GM12878 (cell line): Measurements from ENCODE around the gene ERC1. TPM values are rescaled to one million over a fixed set of nuclear protein-coding genes. Genes with fewer than 3 reads are reported as not detected.

Source experiments
- BHLHE40 ChIP-seq, 2 experiments: fragments of 450-650 bp in 1 of 2; IDR thresholded peaks; 2 replicates each; pipeline ENCODE4 v1.6.1; 2011 to 2017; ENCODE audit warnings: low read depth in 2 of 2, borderline replicate concordance in 1 of 2, improper control_type of control experiment in 1 of 2, low read length in 1 of 2, mild to moderate bottlenecking in 1 of 2
- CREB1 ChIP-seq: IDR thresholded peaks from 2 replicates; pipeline ENCODE4 v1.6.1; 2012; ENCODE audit warnings: low read depth, mild to moderate bottlenecking, inconsistent platforms
- EP300 ChIP-seq, 2 experiments: fragments of 150-350 bp in 1 of 2; IDR thresholded peaks; 2 replicates each; pipeline ENCODE4 v1.6.1; 2011 to 2012; ENCODE audit warnings: low read depth in 2 of 2, low read length in 2 of 2, borderline replicate concordance in 1 of 2, improper control_type of control experiment in 1 of 2, inconsistent platforms in 1 of 2; ENCODE audit not compliant: control insufficient read depth in 1 of 2
- EZH2 ChIP-seq: IDR thresholded peaks from 2 replicates; pipeline ENCODE4 v1.6.1; 2012; ENCODE audit warnings: low read depth, mild to moderate bottlenecking, control low read depth, inconsistent platforms, low read length, borderline replicate concordance; ENCODE audit not compliant: control insufficient read depth
- FOS ChIP-seq: IDR thresholded peaks from 3 replicates; pipeline ENCODE4 v1.6.1; 2011; ENCODE audit warnings: borderline replicate concordance; ENCODE audit not compliant: insufficient read length; ENCODE audit errors: extremely low read depth
- GABPA ChIP-seq: IDR thresholded peaks from 2 replicates; pipeline ENCODE4 v1.6.1; 2014; ENCODE audit warnings: antibody characterized with exemption, low read depth, mild to moderate bottlenecking, inconsistent platforms
- IKZF1 ChIP-seq: fragments of 450-650 bp; conservative IDR thresholded peaks from 2 replicates; pipeline ENCODE4 v1.6.1; 2017; ENCODE audit warnings: antibody characterized with exemption, mild to moderate bottlenecking
- KDM1A ChIP-seq: fragments of 200-600 bp; sonication (generic); IDR thresholded peaks from 2 replicates; pipeline ENCODE4 v1.6.1; 2016; ENCODE audit warnings: borderline replicate concordance
- MEF2A ChIP-seq: IDR thresholded peaks from 2 replicates; pipeline ENCODE4 v1.6.1; 2011; ENCODE audit warnings: low read depth, mild to moderate bottlenecking, low read length, moderate library complexity; ENCODE audit not compliant: insufficient read depth
- PAX8 ChIP-seq: fragments of 450-650 bp; IDR thresholded peaks from 2 replicates; pipeline ENCODE4 v1.6.1; 2017; ENCODE audit warnings: mild to moderate bottlenecking, moderate library complexity
- POU2F2 ChIP-seq: IDR thresholded peaks from 3 replicates; pipeline ENCODE4 v1.6.1; 2011; ENCODE audit warnings: low read depth, mild to moderate bottlenecking, low read length, borderline replicate concordance
- RBBP5 ChIP-seq: fragments of 200-600 bp; sonication (generic); conservative IDR thresholded peaks from 2 replicates; pipeline ENCODE4 v1.6.1; 2016
- RCOR1 ChIP-seq: conservative IDR thresholded peaks from 2 replicates; pipeline ENCODE4 v1.6.1; 2012; ENCODE audit warnings: low read depth, low read length, improper control_type of control experiment
- REST ChIP-seq: IDR thresholded peaks from 2 replicates; pipeline ENCODE4 v1.6.1; 2012; ENCODE audit warnings: mild to moderate bottlenecking, low read depth, low read length
- RUNX3 ChIP-seq: IDR thresholded peaks from 2 replicates; pipeline ENCODE4 v1.6.1; 2012; ENCODE audit warnings: low read length, inconsistent platforms
- SUPT20H ChIP-seq: IDR thresholded peaks from 2 replicates; pipeline ENCODE4 v1.6.1; 2011; ENCODE audit warnings: low read depth, mild to moderate bottlenecking, low read length, moderate library complexity, borderline replicate concordance; ENCODE audit not compliant: control insufficient read depth
- TCF3 ChIP-seq: IDR thresholded peaks from 2 replicates; pipeline ENCODE4 v1.6.1; 2012; ENCODE audit warnings: low read depth, mild to moderate bottlenecking, low read length, borderline replicate concordance; ENCODE audit not compliant: insufficient read depth
- ZNF207 ChIP-seq: fragments of 450-650 bp; IDR thresholded peaks from 2 replicates; pipeline ENCODE4 v1.6.1; 2014; ENCODE audit warnings: antibody characterized with exemption, mild to moderate bottlenecking, borderline replicate concordance
- ZNF217 ChIP-seq: fragments of 450-650 bp; IDR thresholded peaks from 2 replicates; pipeline ENCODE4 v1.6.1; 2017; ENCODE audit warnings: antibody characterized with exemption, mild to moderate bottlenecking
- polyA plus RNA-seq, 11 experiments: library from polyadenylated mRNA; depleted of rRNA in 4 of 11; unstranded in 6 of 11; stranded (reverse) in 5 of 11; fragments of >200 nt; fragmentation: Nextera tagmentation in 4 of 11; fragmentation: Illumina TruSeq in 1 of 11; extraction: Ambion mirVana in 4 of 11; extraction: Trizol in 1 of 11; gene quantifications; 1 replicate in 1 of 11; 2 replicates in 10 of 11; pipeline versions ENCODE4 v1.2.1 to v1.2.3, GENCODE V29; 2011 to 2016; ENCODE audit warnings: inconsistent platforms in 2 of 11, missing spikeins in 2 of 11, low read depth in 1 of 11
- total RNA-seq, 4 experiments: library from RNA; depleted of rRNA in 3 of 4; stranded (reverse); fragments of >200 nt in 3 of 4; fragmentation: Illumina TruSeq in 1 of 4; extraction: Trizol in 1 of 4; gene quantifications; 2 replicates each; pipeline versions ENCODE4 v1.2.1 to v1.2.3, GENCODE V29; 2013 to 2021
- TF ChIP-seq, protein P1 (sequence below): fragments of 450-650 bp; IDR thresholded peaks from 2 replicates; pipeline ENCODE4 v1.6.1; 2018; ENCODE audit warnings: borderline replicate concordance, mild to moderate bottlenecking; ENCODE audit not compliant: partially characterized antibody
- TF ChIP-seq, protein P2 (sequence below), 3 experiments: IDR thresholded peaks in 2 of 3; conservative IDR thresholded peaks in 1 of 3; 2 replicates each; pipeline ENCODE4 v1.5.1; 2011; ENCODE audit warnings: low read depth in 3 of 3, low read length in 3 of 3, mild to moderate bottlenecking in 3 of 3, control low read depth in 2 of 3, moderate library complexity in 2 of 3, inconsistent platforms in 1 of 3, mixed read lengths in 1 of 3; ENCODE audit not compliant: control insufficient read depth in 2 of 3, insufficient read depth in 1 of 3; ENCODE audit errors: extremely low read depth in 1 of 3

The ERC1 gene
- total and polyA plus RNA-seq, 10 of the 15 experiments (the other 5 are each of a cell fraction or from before 2014, with no cell fraction given), result 0.75 to 8.0 (median 5.0) TPM

- TF ChIP-seq PAX8, result no peak
- TF ChIP-seq SUPT20H, result no peak
- no peak for TF ChIP-seq RCOR1
- TF ChIP-seq ZNF217, result peak; percentile 84; the same call in 1 of the 2 replicates
- no peak for TF ChIP-seq REST
- TF ChIP-seq MEF2A, result no peak
- TF ChIP-seq ZNF207, result no peak
- peak; percentile 47 for TF ChIP-seq IKZF1
- TF ChIP-seq CREB1, result no peak
- no peak for TF ChIP-seq RBBP5
- TF ChIP-seq KDM1A, result no peak
- peak; percentile 57 for TF ChIP-seq RUNX3
- no peak for TF ChIP-seq FOS
- TF ChIP-seq EZH2, result no peak
- no peak for TF ChIP-seq TCF3
- TF ChIP-seq GABPA, result no peak
- TF ChIP-seq, protein P1, sequence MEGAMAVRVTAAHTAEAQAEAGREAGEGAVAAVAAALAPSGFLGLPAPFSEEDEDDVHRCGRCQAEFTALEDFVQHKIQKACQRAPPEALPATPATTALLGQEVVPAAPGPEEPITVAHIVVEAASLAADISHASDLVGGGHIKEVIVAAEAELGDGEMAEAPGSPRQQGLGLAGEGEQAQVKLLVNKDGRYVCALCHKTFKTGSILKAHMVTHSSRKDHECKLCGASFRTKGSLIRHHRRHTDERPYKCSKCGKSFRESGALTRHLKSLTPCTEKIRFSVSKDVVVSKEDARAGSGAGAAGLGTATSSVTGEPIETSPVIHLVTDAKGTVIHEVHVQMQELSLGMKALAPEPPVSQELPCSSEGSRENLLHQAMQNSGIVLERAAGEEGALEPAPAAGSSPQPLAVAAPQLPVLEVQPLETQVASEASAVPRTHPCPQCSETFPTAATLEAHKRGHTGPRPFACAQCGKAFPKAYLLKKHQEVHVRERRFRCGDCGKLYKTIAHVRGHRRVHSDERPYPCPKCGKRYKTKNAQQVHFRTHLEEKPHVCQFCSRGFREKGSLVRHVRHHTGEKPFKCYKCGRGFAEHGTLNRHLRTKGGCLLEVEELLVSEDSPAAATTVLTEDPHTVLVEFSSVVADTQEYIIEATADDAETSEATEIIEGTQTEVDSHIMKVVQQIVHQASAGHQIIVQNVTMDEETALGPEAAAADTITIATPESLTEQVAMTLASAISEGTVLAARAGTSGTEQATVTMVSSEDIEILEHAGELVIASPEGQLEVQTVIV, result no peak
- no peak for TF ChIP-seq BHLHE40 (IDR thresholded peaks at IDR 0.05; ENCODE audit: borderline replicate concordance in 1 of 2, low read depth in 2 of 2, low read length in 1 of 2)
- TF ChIP-seq POU2F2, result peak; percentile 59; the same call in 1 of the 3 replicates
- TF ChIP-seq, protein P2, sequence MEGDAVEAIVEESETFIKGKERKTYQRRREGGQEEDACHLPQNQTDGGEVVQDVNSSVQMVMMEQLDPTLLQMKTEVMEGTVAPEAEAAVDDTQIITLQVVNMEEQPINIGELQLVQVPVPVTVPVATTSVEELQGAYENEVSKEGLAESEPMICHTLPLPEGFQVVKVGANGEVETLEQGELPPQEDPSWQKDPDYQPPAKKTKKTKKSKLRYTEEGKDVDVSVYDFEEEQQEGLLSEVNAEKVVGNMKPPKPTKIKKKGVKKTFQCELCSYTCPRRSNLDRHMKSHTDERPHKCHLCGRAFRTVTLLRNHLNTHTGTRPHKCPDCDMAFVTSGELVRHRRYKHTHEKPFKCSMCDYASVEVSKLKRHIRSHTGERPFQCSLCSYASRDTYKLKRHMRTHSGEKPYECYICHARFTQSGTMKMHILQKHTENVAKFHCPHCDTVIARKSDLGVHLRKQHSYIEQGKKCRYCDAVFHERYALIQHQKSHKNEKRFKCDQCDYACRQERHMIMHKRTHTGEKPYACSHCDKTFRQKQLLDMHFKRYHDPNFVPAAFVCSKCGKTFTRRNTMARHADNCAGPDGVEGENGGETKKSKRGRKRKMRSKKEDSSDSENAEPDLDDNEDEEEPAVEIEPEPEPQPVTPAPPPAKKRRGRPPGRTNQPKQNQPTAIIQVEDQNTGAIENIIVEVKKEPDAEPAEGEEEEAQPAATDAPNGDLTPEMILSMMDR (IDR thresholded peaks at IDR 0.05 in 2 of 3, conservative IDR thresholded peaks at IDR 0.05 in 1 of 3; ENCODE audit: control insufficient read depth in 2 of 3, extremely low read depth in 1 of 3, insufficient read depth in 1 of 3, low read depth in 3 of 3, low read length in 3 of 3), result no peak
- peak; percentile 46 to 57; a peak in 3 of 4 replicates for TF ChIP-seq EP300 (IDR thresholded peaks at IDR 0.05; ENCODE audit: borderline replicate concordance in 1 of 2, control insufficient read depth in 1 of 2, low read depth in 2 of 2, low read length in 2 of 2)
Observed at GRCh38 chr12:1422604-1423315, 431.7 kb downstream of the ERC1 start (continued).
